Adipocyte (in vitro differentiated cells): ENCODE measurements around the gene BEX4.
A peak's percentile ranks its signal among the peaks of the same experiment; 100 is the strongest.
"Not testable (repeated sequence)": the region's sequence is repeated elsewhere in the genome, so short reads cannot be mapped to it uniquely, and the experiment has no call there.

Experiments used
- DNase-seq: peaks from one replicate; pipeline ENCODE4 v3.0.0-alpha.2; 2015; ENCODE audit warnings: low read depth
- H3K27me3 ChIP-seq: replicated peaks from 2 replicates; pipeline ENCODE4 v1.7.0; 2013; ENCODE audit warnings: mild to moderate bottlenecking, low read length, moderate library complexity; ENCODE audit not compliant: control insufficient read depth, insufficient read depth
- H3K36me3 ChIP-seq: 2 replicates; pipeline ENCODE4 v1.7.0; 2013; ENCODE audit warnings: low read length, mild to moderate bottlenecking, moderate library complexity; ENCODE audit not compliant: control insufficient read depth, insufficient read depth, severe bottlenecking
- H3K4me1 ChIP-seq: 2 replicates; pipeline ENCODE4 v1.7.0; 2013; ENCODE audit warnings: mild to moderate bottlenecking, low read length, moderate library complexity; ENCODE audit not compliant: control insufficient read depth, insufficient read depth
- H3K4me3 ChIP-seq: 2 replicates; pipeline ENCODE4 v1.7.0; 2013; ENCODE audit warnings: mild to moderate bottlenecking, low read length, moderate library complexity
- H3K9ac ChIP-seq: 2 replicates; pipeline ENCODE4 v1.7.0; 2013; ENCODE audit warnings: mild to moderate bottlenecking, low read length, moderate library complexity
- H3K9me3 ChIP-seq: 2 replicates; pipeline ENCODE4 v1.7.0; 2013; ENCODE audit warnings: mild to moderate bottlenecking, low read length, moderate library complexity; ENCODE audit not compliant: control insufficient read depth

BEX4 gene

GRCh38 chrX:103214870-103215424 is at the start of gene BEX4:
Gene BEX4 (plus strand): TSS chrX:103215108. CDS start chrX:103216154, 1,046 bp downstream.
- Histone ChIP-seq H3K4me3 (peak within 1 kb of the TSS; percentile 81), H3K27me3 (peaks cover 19% of the 10 kb centered on the region), H3K4me1 (no peaks in the 10 kb centered on the region), H3K9ac (peak within 1 kb of the TSS; percentile 80), H3K36me3 (no peaks in the 10 kb centered on the region), H3K9me3 (no peaks in the 10 kb centered on the region)
- DNase-seq, result peak; percentile 83

- Histone ChIP-seq H3K4me1 (no peaks in the 10 kb centered on the region), H3K9me3 (no peaks in the 10 kb centered on the region), H3K36me3 (no peaks in the 10 kb centered on the region), H3K27me3 (peaks cover 34% of the 10 kb centered on the region), H3K9ac (no peak overlapping the region), H3K4me3 (no peak overlapping the region)
- DNase-seq, result no peak
Observed at GRCh38 chrX:103170216-103170615, 44.7 kb upstream of the BEX4 start.

GRCh38 chrX:103171353-103171752 is 43.6 kb upstream of the BEX4 start:
- Histone ChIP-seq H3K4me3 (no peak overlapping the region), H3K27me3 (peaks cover 31% of the 10 kb centered on the region), H3K9me3 (no peaks in the 10 kb centered on the region), H3K36me3 (no peaks in the 10 kb centered on the region), H3K4me1 (peaks cover 4% of the 10 kb centered on the region), H3K9ac (no peak overlapping the region)
- DNase-seq, result no peak

- H3K4me3 ChIP-seq, H3K4me1 ChIP-seq, H3K9me3 ChIP-seq, H3K9ac ChIP-seq, H3K36me3 ChIP-seq, DNase-seq: not testable (repeated sequence)
- H3K27me3 ChIP-seq, result peaks cover 36% of the 10 kb centered on the region
Observed at GRCh38 chrX:103175256-103175655, 39.7 kb upstream of the BEX4 start.

- peak overlapping the region; percentile 61 for H3K4me3 ChIP-seq
- H3K36me3 ChIP-seq, result no peaks in the 10 kb centered on the region
- no peaks in the 10 kb centered on the region for H3K9me3 ChIP-seq
- peaks cover 4% of the 10 kb centered on the region for H3K4me1 ChIP-seq
- DNase-seq, result peak; percentile 64
- H3K9ac ChIP-seq, result peak overlapping the region; percentile 9
- H3K27me3 ChIP-seq, result peaks cover 36% of the 10 kb centered on the region
Observed at GRCh38 chrX:103175944-103176753, 38.8 kb upstream of the BEX4 start.

- Histone ChIP-seq H3K27me3 (peaks cover 25% of the 10 kb centered on the region), H3K4me1 (peaks cover 4% of the 10 kb centered on the region), H3K9me3 (no peaks in the 10 kb centered on the region), H3K4me3 (no peak overlapping the region), H3K9ac (no peak overlapping the region), H3K36me3 (no peaks in the 10 kb centered on the region)
- no peak for DNase-seq
Observed at GRCh38 chrX:103177556-103177955, 37.4 kb upstream of the BEX4 start.

GRCh38 chrX:103183912-103184311 is 31.0 kb upstream of the BEX4 start:
- no peak for DNase-seq
- H3K4me1 ChIP-seq, result no peaks in the 10 kb centered on the region
- no peaks in the 10 kb centered on the region for H3K9me3 ChIP-seq
- no peaks in the 10 kb centered on the region for H3K36me3 ChIP-seq
- H3K27me3 ChIP-seq, result peaks cover 12% of the 10 kb centered on the region
- H3K4me3 ChIP-seq, result no peak overlapping the region
- no peak overlapping the region for H3K9ac ChIP-seq

- H3K9ac ChIP-seq, result no peak overlapping the region
- H3K27me3 ChIP-seq, result peaks cover 13% of the 10 kb centered on the region
- no peak overlapping the region for H3K4me3 ChIP-seq
- no peaks in the 10 kb centered on the region for H3K36me3 ChIP-seq
- H3K4me1 ChIP-seq, result no peaks in the 10 kb centered on the region
- no peaks in the 10 kb centered on the region for H3K9me3 ChIP-seq
- DNase-seq, result no peak
Observed at GRCh38 chrX:103187953-103188475, 26.9 kb upstream of the BEX4 start.

- no peak for DNase-seq
- peaks cover 8% of the 10 kb centered on the region for H3K4me1 ChIP-seq
- no peaks in the 10 kb centered on the region for H3K9me3 ChIP-seq
- peaks cover 6% of the 10 kb centered on the region for H3K27me3 ChIP-seq
- H3K36me3 ChIP-seq, result no peaks in the 10 kb centered on the region
- H3K4me3 ChIP-seq, result no peak overlapping the region
- H3K9ac ChIP-seq, result no peak overlapping the region
Observed at GRCh38 chrX:103197721-103198306, 17.1 kb upstream of the BEX4 start.

- H3K9ac ChIP-seq, H3K27me3 ChIP-seq, H3K4me3 ChIP-seq, DNase-seq, H3K4me1 ChIP-seq, H3K9me3 ChIP-seq, H3K36me3 ChIP-seq: not testable (repeated sequence)
Observed at GRCh38 chrX:103198668-103199067, 16.2 kb upstream of the BEX4 start.

GRCh38 chrX:103201041-103201440 is 13.9 kb upstream of the BEX4 start:
- peaks cover 8% of the 10 kb centered on the region for H3K4me1 ChIP-seq
- no peak for DNase-seq
- no peak overlapping the region for H3K4me3 ChIP-seq

More at GRCh38 chrX:103201041-103201440, 13.9 kb upstream of the BEX4 start:
- H3K9ac ChIP-seq, result no peak overlapping the region
- H3K27me3 ChIP-seq, result peaks cover 10% of the 10 kb centered on the region
- H3K36me3 ChIP-seq, result no peaks in the 10 kb centered on the region
- H3K9me3 ChIP-seq, result no peaks in the 10 kb centered on the region
